ENCODE measurements around the gene CLMN.

CLMN gene

DNA sequence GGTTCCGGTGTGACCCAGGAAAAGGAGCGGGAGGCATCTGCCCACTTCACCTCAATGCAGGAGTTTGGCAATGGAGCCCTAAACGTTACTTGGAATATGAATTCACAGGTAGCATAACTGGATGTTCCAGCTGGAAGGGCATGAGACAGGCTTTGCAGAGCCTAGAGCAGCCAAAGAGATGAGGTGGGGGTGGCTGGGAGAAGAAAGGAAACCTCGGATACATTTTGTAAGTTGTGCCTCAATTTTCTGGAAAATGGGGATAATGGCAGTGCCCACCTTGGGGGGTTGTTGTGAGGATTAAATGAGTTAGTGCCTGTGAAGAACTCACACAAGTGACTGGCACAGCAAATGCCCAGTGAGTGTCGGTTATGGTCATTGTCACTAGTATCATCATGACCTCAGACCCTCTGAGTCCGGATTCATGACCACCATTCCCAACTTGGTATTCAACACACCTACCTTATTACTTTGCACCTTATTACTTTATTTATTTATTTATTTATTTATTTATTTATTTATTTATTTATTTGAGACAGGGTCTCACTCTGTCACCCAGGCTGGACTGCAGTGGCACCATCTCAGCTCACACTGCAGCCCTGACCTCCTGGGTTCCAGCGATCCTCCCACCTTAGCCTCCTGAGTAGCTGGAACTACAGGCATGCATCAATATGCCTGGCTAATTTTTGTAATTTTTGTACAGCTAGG, 56.0 kb downstream of the CLMN start:
- DNase-seq (ENCODE audit: low spot score), result no peak

- no peak for DNase-seq (ENCODE audit: low spot score)
Measured at GRCh38 chr14:95262511-95262891, 57.2 kb downstream of the CLMN start.

DNA sequence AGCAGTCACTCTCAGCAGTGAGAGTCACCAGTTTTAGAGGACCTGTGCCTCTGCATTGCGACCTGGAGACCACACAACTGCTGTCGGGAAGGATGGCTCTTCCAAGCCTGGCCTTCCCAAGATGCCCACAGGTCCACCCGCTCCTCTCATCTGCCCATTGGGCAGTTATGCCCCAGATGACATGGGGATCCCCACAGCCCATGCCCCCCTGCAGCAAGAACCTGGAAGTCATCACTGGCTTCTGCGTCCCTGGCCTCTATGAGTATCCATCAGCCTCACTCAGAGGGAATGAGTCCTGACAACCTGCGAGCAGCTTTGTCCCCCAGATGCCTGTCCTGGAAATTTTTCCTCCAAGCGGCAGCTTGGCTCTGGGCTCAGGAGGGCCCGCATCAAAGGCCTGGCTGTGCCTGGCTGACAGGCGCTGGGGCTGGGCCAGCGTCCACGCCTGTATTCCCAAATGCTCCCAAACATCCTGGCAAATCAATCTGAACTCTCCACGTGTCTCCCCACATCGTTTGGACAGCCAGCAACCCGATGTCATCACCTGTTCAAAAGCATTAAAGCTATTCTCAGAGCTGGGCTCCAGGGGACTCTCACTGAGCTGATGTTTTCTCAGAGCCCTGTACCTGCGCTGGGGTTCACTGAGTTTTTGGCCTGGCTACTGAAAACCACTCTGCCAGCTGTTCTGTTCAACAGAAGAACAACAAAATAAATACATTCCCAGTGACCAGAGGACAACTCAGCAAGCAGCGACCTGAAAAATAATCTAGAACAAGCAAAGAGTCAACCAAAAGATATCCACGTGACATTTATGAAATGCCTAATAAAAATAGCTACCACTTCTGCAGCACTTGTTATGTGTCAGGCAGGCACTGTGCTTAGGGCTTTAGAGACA, 57.8 kb downstream of the CLMN start:
- no peak for DNase-seq (ENCODE audit: low spot score)

- peak; percentile 9 for DNase-seq (ENCODE audit: low spot score)
Measured at GRCh38 chr14:95260537-95261361, 59.0 kb downstream of the CLMN start.

DNA sequence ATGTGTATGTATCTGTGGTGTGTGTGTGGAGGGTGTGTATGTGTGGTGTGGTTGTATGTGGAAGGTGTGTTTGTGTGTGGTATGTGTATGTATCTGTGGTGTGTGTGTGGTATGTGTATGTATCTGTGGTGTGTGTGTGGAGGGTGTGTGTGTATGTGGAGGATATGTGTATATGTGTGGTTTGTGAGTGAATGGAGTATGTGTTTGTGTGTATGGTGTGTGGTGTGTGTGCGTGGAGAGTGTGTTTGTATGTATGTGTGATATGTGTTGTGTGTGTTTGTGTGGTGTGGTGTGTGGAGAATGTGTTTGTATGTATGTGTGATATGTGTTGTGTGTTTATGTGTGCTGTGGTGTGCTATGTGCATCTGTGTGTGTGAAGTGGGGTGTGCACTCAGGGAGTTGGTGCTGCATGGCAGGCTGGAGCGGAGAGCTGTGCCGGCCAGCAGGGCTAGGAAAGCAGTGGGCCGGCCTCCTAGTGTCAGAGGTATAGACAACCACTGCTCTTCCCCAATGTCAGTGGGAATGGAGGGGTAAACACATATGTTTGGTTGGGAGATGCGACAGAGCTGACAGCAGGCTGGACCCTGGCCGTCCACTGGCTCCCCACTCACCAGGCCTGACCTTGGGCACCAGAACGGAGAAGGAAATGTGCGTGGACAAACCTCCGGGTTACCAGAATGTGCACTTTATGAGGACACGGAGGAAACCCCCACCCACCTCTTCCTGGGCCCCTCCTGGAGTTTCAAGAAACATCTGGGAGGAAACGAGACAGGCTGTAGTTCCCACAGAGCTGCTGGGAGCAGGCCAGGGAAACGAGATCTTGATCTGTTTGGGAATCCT, 60.7 kb downstream of the CLMN start:
- no peak for DNase-seq (ENCODE audit: low spot score)

DNA sequence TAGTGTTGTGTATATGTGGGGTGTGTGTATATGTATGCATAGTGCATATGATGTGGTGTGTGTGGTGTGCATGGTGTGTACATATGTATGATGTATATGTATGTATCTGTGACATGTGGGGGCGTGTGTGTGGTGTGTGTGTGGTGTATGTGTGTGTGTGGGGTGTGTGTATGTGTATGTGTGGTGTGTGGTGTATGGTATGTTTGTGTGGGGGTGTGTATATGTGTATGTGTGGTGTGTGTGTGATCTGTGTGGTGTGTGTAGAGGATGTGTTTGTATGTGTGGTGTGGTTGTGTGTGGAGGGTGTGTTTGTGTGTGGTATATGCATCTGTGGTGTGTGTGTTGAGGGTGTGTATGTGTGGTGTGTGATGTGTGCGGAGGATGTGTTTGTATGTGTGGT, 61.6 kb downstream of the CLMN start:
- no peak for DNase-seq (ENCODE audit: low spot score)

GRCh38 chr14:95257521-95257920, 62.2 kb downstream of the CLMN start:
- DNase-seq (ENCODE audit: low spot score), result no peak

DNA sequence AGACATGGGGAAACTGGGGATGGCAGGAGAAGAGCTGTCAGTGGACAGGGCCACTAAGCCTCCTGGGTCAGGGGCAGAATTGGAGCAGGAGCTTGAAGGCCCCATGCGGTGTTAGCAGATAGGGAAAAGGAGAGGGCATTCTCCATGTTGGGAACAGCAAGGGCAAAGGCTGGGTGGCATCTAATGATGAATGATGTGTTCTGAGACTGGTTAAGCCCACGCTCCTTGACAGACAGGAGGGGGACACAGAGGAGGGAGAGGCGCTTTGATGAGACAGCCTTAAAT, 63.0 kb downstream of the CLMN start:
- no peak for DNase-seq (ENCODE audit: low spot score)

DNA sequence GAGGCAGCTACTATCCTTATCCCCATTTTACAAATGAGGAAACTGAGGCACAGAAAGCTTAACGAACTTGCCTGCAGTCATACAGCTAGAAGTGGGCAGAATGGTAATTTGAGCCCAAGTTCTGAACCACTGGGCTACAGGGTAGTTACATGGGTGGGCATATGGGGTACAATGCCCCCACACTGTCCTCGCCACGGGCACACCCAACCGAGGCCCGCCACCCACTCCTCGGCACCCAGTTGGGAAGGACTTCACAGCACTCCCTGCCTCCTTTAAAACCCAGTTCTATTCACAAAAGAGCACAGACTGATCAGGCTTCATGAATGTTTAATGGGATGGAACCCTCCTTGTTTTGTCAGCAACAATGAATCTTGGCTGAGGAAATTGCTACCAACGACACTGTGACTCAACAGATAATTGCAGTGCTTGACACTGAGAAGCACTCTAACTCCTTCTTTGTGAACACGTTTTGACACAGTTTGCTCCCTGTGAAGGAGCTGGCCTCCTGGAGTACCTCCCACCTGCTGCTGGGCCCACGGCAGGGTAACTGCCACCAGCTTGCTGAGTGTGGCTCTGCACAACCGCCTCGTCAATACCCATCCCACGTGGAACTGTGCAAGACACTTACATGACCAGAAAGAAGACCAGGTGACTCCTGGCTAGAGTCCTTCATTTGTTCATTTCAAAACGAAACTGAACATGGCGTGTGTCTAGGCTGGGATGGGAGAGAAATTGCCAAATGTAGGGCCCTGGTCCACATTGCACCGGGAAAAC, 63.5 kb downstream of the CLMN start:
- DNase-seq (ENCODE audit: low spot score), result no peak

GRCh38 chr14:95255487-95255886, 64.2 kb downstream of the CLMN start:
- DNase-seq (ENCODE audit: low spot score), result no peak

GRCh38 chr14:95255013-95255412, 64.7 kb downstream of the CLMN start:
- DNase-seq (ENCODE audit: low spot score), result no peak

- DNase-seq (ENCODE audit: low spot score), result no peak
Measured at GRCh38 chr14:95254288-95254687, 65.4 kb downstream of the CLMN start.

DNA sequence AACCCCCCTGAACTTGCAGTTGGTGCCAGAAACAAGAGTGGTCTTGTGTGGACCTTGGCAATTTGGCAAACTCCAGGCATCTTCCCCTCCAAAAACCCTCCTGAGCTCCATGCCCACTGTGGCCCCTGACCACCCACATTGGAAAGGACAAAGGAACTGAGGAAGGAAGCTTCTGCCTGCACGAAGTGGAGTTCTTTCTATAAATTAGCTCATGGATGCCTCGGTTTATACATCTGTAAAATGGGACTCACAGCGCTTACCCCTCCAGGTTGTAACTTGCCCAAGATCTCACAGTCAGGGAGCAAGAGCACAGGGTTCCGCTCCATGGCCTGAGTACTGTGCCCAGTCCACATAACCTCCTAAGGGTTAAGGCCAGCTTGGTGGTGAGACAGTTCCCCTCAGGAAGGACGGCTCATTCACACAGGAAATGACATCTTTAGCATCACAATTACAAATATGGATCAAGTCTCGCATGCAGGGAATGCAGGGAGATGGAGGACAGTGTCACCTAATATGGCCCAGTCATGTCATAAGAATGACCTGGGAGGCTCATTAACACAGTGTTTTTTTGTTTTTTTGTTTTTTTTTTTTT, 66.6 kb downstream of the CLMN start:
- peak; percentile 32 for DNase-seq (ENCODE audit: low spot score)

DNA sequence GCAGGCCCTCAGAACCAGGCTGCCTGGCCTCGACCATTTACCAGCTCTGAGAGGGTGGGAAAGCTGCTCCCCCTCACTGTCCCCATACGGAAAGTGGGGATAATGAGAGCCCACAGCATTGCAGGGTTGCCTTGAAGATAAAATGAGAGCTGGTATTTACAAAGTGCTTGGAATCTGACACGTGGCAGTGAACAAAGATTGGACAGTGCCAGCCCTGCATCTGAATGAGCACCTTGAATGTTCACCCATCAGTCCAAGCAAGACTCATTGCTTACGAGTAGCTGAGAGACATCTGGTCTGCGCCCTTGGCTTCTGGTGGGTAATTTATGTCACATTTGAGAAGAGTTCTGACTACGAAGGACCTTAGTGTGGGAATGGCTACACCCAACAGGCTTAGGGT, 67.5 kb downstream of the CLMN start:
- DNase-seq (ENCODE audit: low spot score), result no peak

DNA sequence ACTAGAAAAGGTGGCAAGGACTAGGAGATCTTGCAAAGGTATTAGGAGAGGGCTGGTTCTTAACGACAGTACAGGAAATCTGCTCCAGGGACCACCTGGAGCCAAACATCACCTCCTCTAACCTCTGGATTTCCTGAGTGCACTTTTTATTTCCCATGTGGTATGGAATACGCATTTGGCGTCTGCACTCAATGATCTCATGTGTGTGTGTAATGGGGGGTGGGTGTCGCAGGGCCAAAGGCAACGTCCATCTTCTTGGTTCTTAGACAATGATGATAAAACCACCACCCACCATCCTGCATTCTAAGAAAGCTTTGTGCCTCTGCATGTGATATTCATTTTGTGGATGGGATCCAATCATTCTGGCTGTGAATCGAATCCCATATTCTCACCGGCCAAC, 68.8 kb downstream of the CLMN start:
- no peak for DNase-seq (ENCODE audit: low spot score)

- no peak for DNase-seq (ENCODE audit: low spot score)
Measured at GRCh38 chr14:95250140-95250769, 69.5 kb downstream of the CLMN start.

GRCh38 chr14:95248432-95248831, 71.3 kb downstream of the CLMN start:
- no peak for DNase-seq (ENCODE audit: low spot score)

- DNase-seq (ENCODE audit: low spot score), result no peak
Measured at GRCh38 chr14:95246870-95247269, 72.8 kb downstream of the CLMN start.

GRCh38 chr14:95245334-95245733, 74.4 kb downstream of the CLMN start:
- DNase-seq (ENCODE audit: low spot score), result no peak

DNA sequence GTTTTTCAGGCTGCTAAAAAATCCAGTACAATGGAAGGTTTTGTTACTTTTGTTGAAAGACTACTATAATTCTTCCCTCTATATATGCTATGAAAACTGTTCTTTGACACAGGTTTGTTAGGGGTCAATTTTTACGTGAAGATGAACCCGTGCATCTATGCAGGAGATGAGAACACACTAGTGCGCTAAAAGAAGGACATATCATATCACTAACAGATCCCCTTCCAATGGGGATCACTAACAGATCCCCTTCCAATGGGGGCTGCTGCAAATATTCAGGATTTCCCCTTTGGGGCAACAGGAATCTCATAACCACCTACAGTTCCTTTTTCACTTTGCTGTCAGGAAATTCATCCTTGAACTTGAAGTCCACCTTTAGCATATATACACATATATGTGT, 75.1 kb downstream of the CLMN start:
- no peak for DNase-seq (ENCODE audit: low spot score)
